Measurements from ENCODE around the gene IQGAP2.

The IQGAP2 gene

GRCh38 chr5:76601470-76601869 is 198.4 kb downstream of the IQGAP2 start:
- TF ChIP-seq OSR2 (tag by site-specific recombination; IDR thresholded peaks at IDR 0.05) (0 out of 2 replicates have a peak, but pooled peaks have one; percentile 35), ZXDB (tag by site-specific recombination; IDR thresholded peaks at IDR 0.05) (no peak), HOXC10 (CRISPR knock-in tag; IDR thresholded peaks at IDR 0.05) (no peak), ZNF266 (tag by site-specific recombination; IDR thresholded peaks at IDR 0.05; ENCODE audit: low read depth) (no peak), ZNF585B (tag by site-specific recombination; IDR thresholded peaks at IDR 0.05) (no peak), ZNF19 (tag by site-specific recombination; IDR thresholded peaks at IDR 0.05; ENCODE audit: low read depth) (no peak), ZNF654 (tag by site-specific recombination; IDR thresholded peaks at IDR 0.05; ENCODE audit: low read depth) (peak; percentile 73), ZNF423 (tag by site-specific recombination; IDR thresholded peaks at IDR 0.05) (no peak), OVOL3 (tag by site-specific recombination; IDR thresholded peaks at IDR 0.05) (no peak), ZNF202 (tag by site-specific recombination; IDR thresholded peaks at IDR 0.05; ENCODE audit: borderline replicate concordance) (no peak)
- no peak overlapping the region for H3K4me3 ChIP-seq (ENCODE audit: low read depth, low read length)
- no peak overlapping the region for H3K27ac ChIP-seq (ENCODE audit: extremely low read depth, low read depth, low read length)
- H3K9me3 ChIP-seq (ENCODE audit: control insufficient read depth, insufficient read depth, low read depth, low read length), result no peaks in the 10 kb centered on the region
- H3K4me1 ChIP-seq (ENCODE audit: control insufficient read depth, insufficient read depth, low read length), result no peaks in the 10 kb centered on the region
- no peaks in the 10 kb centered on the region for H3K36me3 ChIP-seq (ENCODE audit: control insufficient read depth in 2 of 2, insufficient read depth in 1 of 2, low read length in 2 of 2)
- CTCF ChIA-PET, result interaction anchor here (0.6 to 6.9 kb wide), 22 partner anchors 10 to 697 kb away, joined by 3 to 92 read pairs (median 4); partner anchors contain the start of gene AGGF1
- POLR2A ChIA-PET, result no interaction called here

- POLR2A ChIA-PET, result no interaction called here
- Histone ChIP-seq H3K36me3 (ENCODE audit: control insufficient read depth in 2 of 2, insufficient read depth in 1 of 2, low read length in 2 of 2) (no peaks in the 10 kb centered on the region), H3K27ac (ENCODE audit: extremely low read depth, low read depth, low read length) (no peak overlapping the region), H3K9me3 (ENCODE audit: control insufficient read depth, insufficient read depth, low read depth, low read length) (no peaks in the 10 kb centered on the region), H3K4me1 (ENCODE audit: control insufficient read depth, insufficient read depth, low read length) (no peaks in the 10 kb centered on the region), H3K4me3 (ENCODE audit: low read depth, low read length) (no peak overlapping the region)
- CTCF ChIA-PET, result interaction anchor here (0.5 to 6.9 kb wide), 22 partner anchors 9 to 528 kb away, joined by 3 to 92 read pairs (median 4); partner anchors contain the start of gene AGGF1
- TF ChIP-seq ZNF398 (tag by site-specific recombination; IDR thresholded peaks at IDR 0.05) (no peak), TRIM28 (IDR thresholded peaks at IDR 0.05; ENCODE audit: borderline replicate concordance, low read length) (no peak), ZBTB7A (tag by site-specific recombination; IDR thresholded peaks at IDR 0.05; ENCODE audit: low read depth) (no peak), ZNF513 (tag by site-specific recombination; IDR thresholded peaks at IDR 0.05) (no peak), WT1 (tag by site-specific recombination; IDR thresholded peaks at IDR 0.05) (no peak), ZNF530 (tag by site-specific recombination; IDR thresholded peaks at IDR 0.05; ENCODE audit: low read depth) (no peak), ZNF23 (tag by site-specific recombination; IDR thresholded peaks at IDR 0.05; ENCODE audit: borderline replicate concordance) (no peak), ZNF239 (tag by site-specific recombination; IDR thresholded peaks at IDR 0.05) (no peak), OVOL3 (tag by site-specific recombination; IDR thresholded peaks at IDR 0.05) (no peak), ZNF280D (tag by site-specific recombination; IDR thresholded peaks at IDR 0.05) (no peak), ZNF292 (tag by site-specific recombination; IDR thresholded peaks at IDR 0.05; ENCODE audit: borderline replicate concordance, low read depth) (no peak), BCL11B (tag by site-specific recombination; IDR thresholded peaks at IDR 0.05; ENCODE audit: low read depth) (no peak), ZNF629 (tag by site-specific recombination; IDR thresholded peaks at IDR 0.05) (no peak), ZFHX2 (tag by site-specific recombination; conservative IDR thresholded peaks at IDR 0.05) (no peak), AEBP2 (tag by site-specific recombination; IDR thresholded peaks at IDR 0.05; ENCODE audit: borderline replicate concordance) (no peak), MEIS1 (CRISPR knock-in tag; IDR thresholded peaks at IDR 0.05; ENCODE audit: borderline replicate concordance) (no peak), ZNF501 (tag by site-specific recombination; IDR thresholded peaks at IDR 0.05) (no peak), ZNF169 (tag by site-specific recombination; IDR thresholded peaks at IDR 0.05) (no peak)
Measured at GRCh38 chr5:76602094-76602726, 199.1 kb downstream of the IQGAP2 start.

Measured in HEK293 (cell line).